Peyer's patch (tissue), 4 donors: ENCODE measurements around the gene CNTNAP2.

ENCODE experiments used
- CTCF ChIP-seq, 6 experiments: fragments of 450-650 bp in 4 of 6; fragments of 200-600 bp in 2 of 6; sonication (generic) in 1 of 6; IDR thresholded peaks; one replicate each; pipeline ENCODE4 v1.5.1; 2017 to 2019; ENCODE audit warnings: antibody characterized with exemption in 6 of 6, mild to moderate bottlenecking in 3 of 6, moderate library complexity in 1 of 6
- POLR2A ChIP-seq, 2 donors: fragments of 450-650 bp; IDR thresholded peaks; one replicate each; pipeline ENCODE4 v1.5.1; 2017; ENCODE audit warnings: antibody characterized with exemption in 2 of 2, mild to moderate bottlenecking in 2 of 2, moderate library complexity in 2 of 2

GRCh38 chr7:146084086-146084485 is 32.5 kb upstream of the CNTNAP2 start:
- TF ChIP-seq CTCF (IDR thresholded peaks at IDR 0.05) (no peak), POLR2A (IDR thresholded peaks at IDR 0.05) (no peak)
